ENCODE measurements around the gene PPP2CA.

GRCh38 chr5:134236318-134236717, 10.4 kb upstream of the PPP2CA start:
- no peak for TF ChIP-seq PHF20 (CRISPR knock-in tag; IDR thresholded peaks at IDR 0.05)
- no peak for TF ChIP-seq TARDBP (CRISPR knock-in tag; IDR thresholded peaks at IDR 0.05)
- TF ChIP-seq POLR2A (IDR thresholded peaks at IDR 0.05; ENCODE audit: insufficient read depth in 1 of 2, low read depth in 2 of 2, low read length in 2 of 2), result no peak
- no peak for TF ChIP-seq ZNF704 (CRISPR knock-in tag; IDR thresholded peaks at IDR 0.05; ENCODE audit: borderline replicate concordance)
- TF ChIP-seq FOXA3 (CRISPR knock-in tag; IDR thresholded peaks at IDR 0.05), result no peak
- no peak for TF ChIP-seq ZNF256 (CRISPR knock-in tag; conservative IDR thresholded peaks at IDR 0.05)
- TF ChIP-seq, protein P1, sequence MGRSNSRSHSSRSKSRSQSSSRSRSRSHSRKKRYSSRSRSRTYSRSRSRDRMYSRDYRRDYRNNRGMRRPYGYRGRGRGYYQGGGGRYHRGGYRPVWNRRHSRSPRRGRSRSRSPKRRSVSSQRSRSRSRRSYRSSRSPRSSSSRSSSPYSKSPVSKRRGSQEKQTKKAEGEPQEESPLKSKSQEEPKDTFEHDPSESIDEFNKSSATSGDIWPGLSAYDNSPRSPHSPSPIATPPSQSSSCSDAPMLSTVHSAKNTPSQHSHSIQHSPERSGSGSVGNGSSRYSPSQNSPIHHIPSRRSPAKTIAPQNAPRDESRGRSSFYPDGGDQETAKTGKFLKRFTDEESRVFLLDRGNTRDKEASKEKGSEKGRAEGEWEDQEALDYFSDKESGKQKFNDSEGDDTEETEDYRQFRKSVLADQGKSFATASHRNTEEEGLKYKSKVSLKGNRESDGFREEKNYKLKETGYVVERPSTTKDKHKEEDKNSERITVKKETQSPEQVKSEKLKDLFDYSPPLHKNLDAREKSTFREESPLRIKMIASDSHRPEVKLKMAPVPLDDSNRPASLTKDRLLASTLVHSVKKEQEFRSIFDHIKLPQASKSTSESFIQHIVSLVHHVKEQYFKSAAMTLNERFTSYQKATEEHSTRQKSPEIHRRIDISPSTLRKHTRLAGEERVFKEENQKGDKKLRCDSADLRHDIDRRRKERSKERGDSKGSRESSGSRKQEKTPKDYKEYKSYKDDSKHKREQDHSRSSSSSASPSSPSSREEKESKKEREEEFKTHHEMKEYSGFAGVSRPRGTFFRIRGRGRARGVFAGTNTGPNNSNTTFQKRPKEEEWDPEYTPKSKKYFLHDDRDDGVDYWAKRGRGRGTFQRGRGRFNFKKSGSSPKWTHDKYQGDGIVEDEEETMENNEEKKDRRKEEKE (IDR thresholded peaks at IDR 0.05), result no peak
- no peak for TF ChIP-seq CTCF (CRISPR knock-in tag; IDR thresholded peaks at IDR 0.05)
- no peak for TF ChIP-seq SMC3 (IDR thresholded peaks at IDR 0.05; ENCODE audit: low read length)
- TF ChIP-seq, protein P2, sequence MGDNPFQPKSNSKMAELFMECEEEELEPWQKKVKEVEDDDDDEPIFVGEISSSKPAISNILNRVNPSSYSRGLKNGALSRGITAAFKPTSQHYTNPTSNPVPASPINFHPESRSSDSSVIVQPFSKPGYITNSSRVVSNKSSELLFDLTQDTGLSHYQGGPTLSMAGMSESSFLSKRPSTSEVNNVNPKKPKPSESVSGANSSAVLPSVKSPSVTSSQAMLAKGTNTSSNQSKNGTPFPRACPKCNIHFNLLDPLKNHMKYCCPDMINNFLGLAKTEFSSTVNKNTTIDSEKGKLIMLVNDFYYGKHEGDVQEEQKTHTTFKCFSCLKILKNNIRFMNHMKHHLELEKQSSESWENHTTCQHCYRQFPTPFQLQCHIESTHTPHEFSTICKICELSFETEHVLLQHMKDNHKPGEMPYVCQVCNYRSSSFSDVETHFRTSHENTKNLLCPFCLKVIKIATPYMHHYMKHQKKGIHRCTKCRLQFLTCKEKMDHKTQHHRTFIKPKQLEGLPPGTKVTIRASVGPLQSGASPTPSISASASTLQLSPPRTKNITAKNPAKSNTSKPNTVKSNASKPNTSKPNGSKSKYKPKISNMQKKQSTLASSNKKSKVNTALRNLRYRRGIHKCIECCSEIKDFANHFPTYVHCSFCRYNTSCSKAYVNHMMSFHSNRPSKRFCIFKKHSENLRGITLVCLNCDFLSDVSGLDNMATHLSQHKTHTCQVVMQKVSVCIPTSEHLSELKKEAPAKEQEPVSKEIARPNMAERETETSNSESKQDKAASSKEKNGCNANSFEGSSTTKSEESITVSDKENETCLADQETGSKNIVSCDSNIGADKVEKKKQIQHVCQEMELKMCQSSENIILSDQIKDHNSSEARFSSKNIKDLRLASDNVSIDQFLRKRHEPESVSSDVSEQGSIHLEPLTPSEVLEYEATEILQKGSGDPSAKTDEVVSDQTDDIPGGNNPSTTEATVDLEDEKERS (CRISPR knock-in tag; IDR thresholded peaks at IDR 0.05), result no peak
- TF ChIP-seq, protein P3, sequence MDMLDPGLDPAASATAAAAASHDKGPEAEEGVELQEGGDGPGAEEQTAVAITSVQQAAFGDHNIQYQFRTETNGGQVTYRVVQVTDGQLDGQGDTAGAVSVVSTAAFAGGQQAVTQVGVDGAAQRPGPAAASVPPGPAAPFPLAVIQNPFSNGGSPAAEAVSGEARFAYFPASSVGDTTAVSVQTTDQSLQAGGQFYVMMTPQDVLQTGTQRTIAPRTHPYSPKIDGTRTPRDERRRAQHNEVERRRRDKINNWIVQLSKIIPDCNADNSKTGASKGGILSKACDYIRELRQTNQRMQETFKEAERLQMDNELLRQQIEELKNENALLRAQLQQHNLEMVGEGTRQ (IDR thresholded peaks at IDR 0.05; ENCODE audit: low read depth, low read length), result no peak
- TF ChIP-seq, protein P3 (CRISPR knock-in tag; IDR thresholded peaks at IDR 0.05; ENCODE audit: borderline replicate concordance), result no peak
- TF ChIP-seq ARID2 (CRISPR knock-in tag; IDR thresholded peaks at IDR 0.05; ENCODE audit: borderline replicate concordance), result no peak

Measured in HepG2 (cell line).